CD14-positive monocyte (primary cell): ENCODE results near the gene OSBPL10. TPM values are rescaled to one million over a fixed set of nuclear protein-coding genes. Genes with fewer than 3 reads are reported as not detected.

Experiments used
- DNase-seq, 3 donors: peaks; one replicate each; pipeline ENCODE4 v3.0.0-alpha.2; 2011 to 2022
- H2AFZ ChIP-seq: 2 replicates; pipeline ENCODE4 v1.6.0; 2012; ENCODE audit warnings: mild to moderate bottlenecking, low read depth, low read length, inconsistent platforms; ENCODE audit not compliant: insufficient read depth, poor library complexity, severe bottlenecking
- H3K27ac ChIP-seq, 2 donors: 1 replicate in 1 of 2; 2 replicates in 1 of 2; pipeline ENCODE4 v1.5.1; 2012 to 2013; ENCODE audit warnings: low read length in 2 of 2, control low read depth in 1 of 2, inconsistent platforms in 1 of 2, low read depth in 1 of 2, mild to moderate bottlenecking in 1 of 2
- H3K27me3 ChIP-seq, 2 donors: one replicate each; pipeline versions ENCODE4 v1.6.0 to v1.6.1; 2011 to 2013; ENCODE audit warnings: low read length in 2 of 2; ENCODE audit not compliant: control insufficient read depth in 2 of 2, insufficient read depth in 2 of 2
- H3K36me3 ChIP-seq, 2 donors: replicated peaks in 1 of 2; 1 replicate in 1 of 2; 2 replicates in 1 of 2; pipeline versions ENCODE4 v1.5.1 to v1.6.1; 2012 to 2013; ENCODE audit warnings: low read length in 2 of 2, control low read depth in 1 of 2, inconsistent platforms in 1 of 2, mild to moderate bottlenecking in 1 of 2; ENCODE audit not compliant: insufficient read depth in 2 of 2, control insufficient read depth in 1 of 2
- H3K4me1 ChIP-seq, 2 donors: 1 replicate in 1 of 2; 2 replicates in 1 of 2; pipeline versions ENCODE4 v1.5.1 to v1.6.1; 2012 to 2013; ENCODE audit warnings: low read length in 2 of 2, control low read depth in 1 of 2, inconsistent platforms in 1 of 2, mild to moderate bottlenecking in 1 of 2, moderate library complexity in 1 of 2; ENCODE audit not compliant: insufficient read depth in 2 of 2, control insufficient read depth in 1 of 2
- H3K4me2 ChIP-seq: replicated peaks from 2 replicates; pipeline ENCODE3; 2012; ENCODE audit warnings: low read length, moderate library complexity, mild to moderate bottlenecking; ENCODE audit not compliant: poor library complexity, severe bottlenecking; ENCODE audit errors: extremely low read depth
- H3K4me3 ChIP-seq, 3 experiments: fragments of 200-600 bp in 1 of 3; sonication (generic) in 1 of 3; replicated peaks in 1 of 3; 1 replicate in 2 of 3; 2 replicates in 1 of 3; pipeline ENCODE4 v1.5.1; 2011 to 2013; ENCODE audit warnings: low read length in 3 of 3, mild to moderate bottlenecking in 3 of 3, control low read depth in 2 of 3, low read depth in 2 of 3, inconsistent platforms in 1 of 3, moderate library complexity in 1 of 3
- H3K79me2 ChIP-seq: 2 replicates; pipeline ENCODE4 v1.6.0; 2012; ENCODE audit warnings: mild to moderate bottlenecking, control low read depth, inconsistent platforms, low read length, moderate library complexity; ENCODE audit not compliant: insufficient read depth
- H3K9ac ChIP-seq: 2 replicates; pipeline ENCODE4 v1.6.0; 2017; ENCODE audit warnings: low read length, mild to moderate bottlenecking; ENCODE audit not compliant: insufficient read depth, poor library complexity, severe bottlenecking
- H3K9me3 ChIP-seq, 2 donors: replicated peaks in 1 of 2; 1 replicate in 1 of 2; 2 replicates in 1 of 2; pipeline versions ENCODE4 v1.5.1 to v1.6.1; 2012 to 2013; ENCODE audit warnings: low read length in 2 of 2, control low read depth in 1 of 2; ENCODE audit not compliant: control insufficient read depth in 1 of 2, insufficient read depth in 1 of 2
- H4K20me1 ChIP-seq: 2 replicates; pipeline ENCODE4 v1.6.0; 2012; ENCODE audit warnings: mild to moderate bottlenecking, low read length, control low read depth, moderate library complexity; ENCODE audit not compliant: insufficient read depth
- H3K27ac Mint-ChIP-seq, 7 donors: one replicate each; pipeline ENCODE4 v1.8.0; 2020; ENCODE audit warnings: mild to moderate bottlenecking in 7 of 7, mixed read lengths in 7 of 7, moderate library complexity in 6 of 7, inconsistent platforms in 2 of 7
- H3K27me3 Mint-ChIP-seq, 3 donors: one replicate each; pipeline ENCODE4 v1.8.0; 2021 to 2022; ENCODE audit warnings: low read depth in 3 of 3, mild to moderate bottlenecking in 3 of 3, mixed read lengths in 3 of 3, moderate library complexity in 3 of 3, inconsistent platforms in 1 of 3
- H3K36me3 Mint-ChIP-seq, 2 donors: one replicate each; pipeline ENCODE4 v1.8.0; 2020; ENCODE audit warnings: mixed read lengths in 2 of 2, inconsistent platforms in 1 of 2, mild to moderate bottlenecking in 1 of 2
- H3K4me1 Mint-ChIP-seq: one replicate; pipeline ENCODE4 v1.8.0; 2020; ENCODE audit warnings: mild to moderate bottlenecking, mixed read lengths
- H3K4me3 Mint-ChIP-seq, 2 donors: one replicate each; pipeline ENCODE4 v1.8.0; 2020; ENCODE audit warnings: mild to moderate bottlenecking in 2 of 2, mixed read lengths in 2 of 2, moderate library complexity in 1 of 2
- H3K9me3 Mint-ChIP-seq, 7 donors: one replicate each; pipeline ENCODE4 v1.8.0; 2020 to 2022; ENCODE audit warnings: mixed read lengths in 7 of 7, mild to moderate bottlenecking in 6 of 7, moderate library complexity in 6 of 7, inconsistent platforms in 2 of 7
- WGBS: methylation state at CpG from one replicate; pipeline ENCODE4 v1.1.5; 2013; ENCODE audit warnings: missing lambda C conversion rate; ENCODE audit not compliant: insufficient coverage; 5-methylcytosine and 5-hydroxymethylcytosine counted together
- intact Hi-C, 2 donors: fragments of 100-400 bp; cut with micrococcal nuclease; formaldehyde crosslinking; loops; one replicate each; pipeline versions ENCODE4 v1.15.0 to v1.15.1; 2023
- polyA plus RNA-seq, 3 donors: library from polyadenylated mRNA; depleted of rRNA in 1 of 3; unstranded in 2 of 3; stranded (reverse) in 1 of 3; fragments of 300-500 nt in 2 of 3; fragments of >200 nt in 1 of 3; fragmentation: Illumina TruSeq in 2 of 3; gene quantifications; 1 replicate in 2 of 3; 2 replicates in 1 of 3; pipeline ENCODE4 v1.2.3, GENCODE V29; 2012 to 2021
- TF ChIP-seq, protein P1 (sequence below): fragments of 200-600 bp; IDR thresholded peaks from one replicate; pipeline ENCODE4 v1.8.0; 2022; ENCODE audit warnings: antibody characterized with exemption, mild to moderate bottlenecking

OSBPL10 gene
- polyA plus RNA-seq, 3 donors = 0.03 TPM; not detected in 2

DNA sequence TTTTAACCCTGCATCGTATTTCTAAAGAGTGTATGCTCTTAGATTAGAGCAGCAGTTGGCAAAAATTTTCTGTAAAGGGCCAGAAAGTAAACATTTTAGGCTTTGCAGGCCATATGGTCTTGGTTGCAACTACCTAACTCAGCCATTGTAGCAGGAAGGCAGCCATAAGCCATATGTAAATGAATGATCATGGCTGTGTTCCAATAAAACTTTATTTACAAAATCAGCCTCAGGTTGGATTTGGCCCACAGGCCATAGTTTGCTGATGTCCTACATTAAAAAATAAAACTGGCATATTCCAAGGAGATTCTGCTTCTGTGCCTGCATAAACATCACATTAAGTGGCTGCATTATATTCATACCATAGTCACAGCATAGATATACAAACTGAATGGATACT lies 313.5 kb downstream of the OSBPL10 start:
- Histone ChIP-seq H4K20me1 (no peaks in the 10 kb centered on the region), H3K9me3 (no peaks in the 10 kb centered on the region), H3K36me3 (no peaks in the 10 kb centered on the region), H2AFZ (no peak overlapping the region), H3K4me2 (no peak overlapping the region), H3K27ac (no peak overlapping the region), H3K79me2 (no peaks in the 10 kb centered on the region), H3K9ac (no peak overlapping the region), H3K4me1 (peaks cover 21 to 26% of the 10 kb centered on the region in 2 donors), H3K4me3 (no peak overlapping the region), H3K27me3 (no peaks in the 10 kb centered on the region)
- no CpG with 5 or more reads among the region's 1 CpG for WGBS
- Mint-ChIP-seq H3K4me1 (peaks cover 29% of the 10 kb centered on the region), H3K36me3 (peaks cover 0 to 3% of the 10 kb centered on the region in 2 donors), H3K4me3 (no peak overlapping the region), H3K27ac (no peak overlapping the region), H3K9me3 (peaks cover 0 to 4% (median 0%) of the 10 kb centered on the region in 7 donors), H3K27me3 (peaks cover 0 to 5% (median 2%) of the 10 kb centered on the region in 3 donors)
- intact Hi-C loops = no loop called here
- TF ChIP-seq, protein P1, sequence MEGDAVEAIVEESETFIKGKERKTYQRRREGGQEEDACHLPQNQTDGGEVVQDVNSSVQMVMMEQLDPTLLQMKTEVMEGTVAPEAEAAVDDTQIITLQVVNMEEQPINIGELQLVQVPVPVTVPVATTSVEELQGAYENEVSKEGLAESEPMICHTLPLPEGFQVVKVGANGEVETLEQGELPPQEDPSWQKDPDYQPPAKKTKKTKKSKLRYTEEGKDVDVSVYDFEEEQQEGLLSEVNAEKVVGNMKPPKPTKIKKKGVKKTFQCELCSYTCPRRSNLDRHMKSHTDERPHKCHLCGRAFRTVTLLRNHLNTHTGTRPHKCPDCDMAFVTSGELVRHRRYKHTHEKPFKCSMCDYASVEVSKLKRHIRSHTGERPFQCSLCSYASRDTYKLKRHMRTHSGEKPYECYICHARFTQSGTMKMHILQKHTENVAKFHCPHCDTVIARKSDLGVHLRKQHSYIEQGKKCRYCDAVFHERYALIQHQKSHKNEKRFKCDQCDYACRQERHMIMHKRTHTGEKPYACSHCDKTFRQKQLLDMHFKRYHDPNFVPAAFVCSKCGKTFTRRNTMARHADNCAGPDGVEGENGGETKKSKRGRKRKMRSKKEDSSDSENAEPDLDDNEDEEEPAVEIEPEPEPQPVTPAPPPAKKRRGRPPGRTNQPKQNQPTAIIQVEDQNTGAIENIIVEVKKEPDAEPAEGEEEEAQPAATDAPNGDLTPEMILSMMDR = no peak
- no peak for DNase-seq

DNA sequence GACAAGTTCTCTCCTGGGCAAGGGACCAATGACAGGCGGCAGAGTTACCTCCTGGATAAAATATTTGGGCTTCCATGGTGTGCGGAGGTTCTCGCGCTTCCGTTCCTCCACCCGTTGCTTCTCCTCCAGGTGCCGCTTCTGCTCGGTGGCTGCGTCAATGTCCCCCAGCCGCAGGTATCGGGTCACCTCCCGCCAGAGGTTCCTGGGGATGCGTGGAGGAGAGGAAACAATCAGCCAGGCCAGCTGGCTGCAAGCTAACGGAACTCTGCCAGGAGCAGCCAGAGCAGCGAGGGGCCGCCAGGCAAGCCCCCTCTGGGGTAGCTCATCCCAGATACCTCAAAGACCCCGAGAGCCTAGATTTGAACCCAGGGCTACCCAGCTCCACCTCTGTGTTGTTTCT lies 317.0 kb downstream of the OSBPL10 start:
- peaks cover 0 to 3% (median 0%) of the 10 kb centered on the region in 3 donors for H3K27me3 Mint-ChIP-seq
- H3K4me1 ChIP-seq = no peaks in the 10 kb centered on the region
- H2AFZ ChIP-seq = no peak overlapping the region
- WGBS = 98% methylated on average over 15 of the region's 17 CpGs
- H3K36me3 ChIP-seq = no peaks in the 10 kb centered on the region
- H3K27ac Mint-ChIP-seq = no peak overlapping the region
- intact Hi-C loops = no loop called here
- no peak overlapping the region for H3K4me3 Mint-ChIP-seq
- no peak overlapping the region for H3K4me2 ChIP-seq
- H3K36me3 Mint-ChIP-seq = no peaks in the 10 kb centered on the region
- no peak overlapping the region for H3K9ac ChIP-seq
- peaks cover 0 to 6% (median 0%) of the 10 kb centered on the region in 7 donors for H3K9me3 Mint-ChIP-seq
- no peaks in the 10 kb centered on the region for H3K9me3 ChIP-seq
- H3K4me3 ChIP-seq = no peak overlapping the region
- no peaks in the 10 kb centered on the region for H4K20me1 ChIP-seq
- H3K4me1 Mint-ChIP-seq = peaks cover 5% of the 10 kb centered on the region
- no peak for DNase-seq
- TF ChIP-seq, protein P1 = no peak
- H3K27me3 ChIP-seq = no peaks in the 10 kb centered on the region
- no peaks in the 10 kb centered on the region for H3K79me2 ChIP-seq
- H3K27ac ChIP-seq = no peak overlapping the region
